OCI-LY1 (cell line): ENCODE results near the gene ZNF384.

Experiments used
- CTCF ChIP-seq: fragments of 200-600 bp; sonication (generic), shearing (Covaris generic); IDR thresholded peaks from 2 replicates; pipeline ENCODE4 v1.5.1; 2017; ENCODE audit warnings: mild to moderate bottlenecking, antibody characterized with exemption, low read length, moderate library complexity, mixed read lengths
- EZH2 ChIP-seq: fragments of 200-600 bp; sonication (generic), shearing (Covaris generic); IDR thresholded peaks from 2 replicates; pipeline ENCODE4 v1.8.0; 2017; ENCODE audit warnings: borderline replicate concordance, mixed run types, mild to moderate bottlenecking, antibody characterized with exemption, low read length, moderate library complexity, mixed read lengths

- TF ChIP-seq CTCF (no peak), EZH2 (no peak)
Observed at GRCh38 chr12:6647083-6647604, 42.0 kb downstream of the ZNF384 start, which contains the start of gene ACRBP.
